Measurements from ENCODE around the gene GPC5.

The GPC5 gene

DNA sequence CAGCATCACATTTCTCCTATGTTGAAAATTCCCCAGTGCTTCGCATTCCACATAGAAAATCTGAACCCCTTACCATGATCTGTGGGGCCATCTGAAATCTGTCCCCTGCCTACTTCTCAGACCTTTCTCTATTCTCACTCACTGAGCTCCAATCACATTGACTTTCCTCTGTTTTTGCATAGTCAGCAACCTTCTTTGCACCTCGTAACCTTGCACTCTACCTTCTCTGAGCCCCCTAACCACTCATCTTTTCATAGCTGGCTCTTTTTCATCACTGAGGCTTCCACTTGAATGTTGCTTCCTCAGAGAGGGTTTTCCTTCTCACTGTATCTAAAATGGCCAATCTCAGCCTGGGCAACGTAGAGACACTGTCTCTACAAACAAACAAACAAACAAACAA, 286.3 kb downstream of the GPC5 start:
- Histone ChIP-seq H3K27ac (no peak overlapping the region), H3K4me3 (no peak overlapping the region)
- TF ChIP-seq, protein P1, sequence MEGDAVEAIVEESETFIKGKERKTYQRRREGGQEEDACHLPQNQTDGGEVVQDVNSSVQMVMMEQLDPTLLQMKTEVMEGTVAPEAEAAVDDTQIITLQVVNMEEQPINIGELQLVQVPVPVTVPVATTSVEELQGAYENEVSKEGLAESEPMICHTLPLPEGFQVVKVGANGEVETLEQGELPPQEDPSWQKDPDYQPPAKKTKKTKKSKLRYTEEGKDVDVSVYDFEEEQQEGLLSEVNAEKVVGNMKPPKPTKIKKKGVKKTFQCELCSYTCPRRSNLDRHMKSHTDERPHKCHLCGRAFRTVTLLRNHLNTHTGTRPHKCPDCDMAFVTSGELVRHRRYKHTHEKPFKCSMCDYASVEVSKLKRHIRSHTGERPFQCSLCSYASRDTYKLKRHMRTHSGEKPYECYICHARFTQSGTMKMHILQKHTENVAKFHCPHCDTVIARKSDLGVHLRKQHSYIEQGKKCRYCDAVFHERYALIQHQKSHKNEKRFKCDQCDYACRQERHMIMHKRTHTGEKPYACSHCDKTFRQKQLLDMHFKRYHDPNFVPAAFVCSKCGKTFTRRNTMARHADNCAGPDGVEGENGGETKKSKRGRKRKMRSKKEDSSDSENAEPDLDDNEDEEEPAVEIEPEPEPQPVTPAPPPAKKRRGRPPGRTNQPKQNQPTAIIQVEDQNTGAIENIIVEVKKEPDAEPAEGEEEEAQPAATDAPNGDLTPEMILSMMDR (IDR thresholded peaks at IDR 0.05), result no peak
- no peak for DNase-seq (ENCODE audit: low spot score)

DNA sequence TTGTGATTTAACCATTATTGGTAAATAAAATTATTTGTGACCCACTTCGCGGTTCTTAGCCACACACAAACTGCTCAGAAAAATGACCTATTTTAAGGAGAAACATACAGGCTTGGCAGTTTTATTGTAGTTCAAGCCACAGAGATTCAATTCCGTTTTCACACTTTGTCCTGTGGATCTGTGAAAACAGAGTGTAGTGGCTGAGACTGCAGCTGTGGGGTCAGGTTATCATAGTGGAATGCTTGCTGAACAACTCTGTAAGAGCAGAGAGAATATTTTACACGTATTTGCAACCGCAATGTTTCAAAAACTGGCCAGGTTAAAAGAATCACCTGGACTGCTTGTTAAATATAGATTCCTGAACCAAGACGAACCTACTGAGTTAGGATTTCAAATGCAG, 292.5 kb downstream of the GPC5 start:
- TF ChIP-seq, protein P1 (IDR thresholded peaks at IDR 0.05), result no peak
- DNase-seq (ENCODE audit: low spot score), result no peak
- Histone ChIP-seq H3K27ac (no peak overlapping the region), H3K4me3 (no peak overlapping the region)

DNA sequence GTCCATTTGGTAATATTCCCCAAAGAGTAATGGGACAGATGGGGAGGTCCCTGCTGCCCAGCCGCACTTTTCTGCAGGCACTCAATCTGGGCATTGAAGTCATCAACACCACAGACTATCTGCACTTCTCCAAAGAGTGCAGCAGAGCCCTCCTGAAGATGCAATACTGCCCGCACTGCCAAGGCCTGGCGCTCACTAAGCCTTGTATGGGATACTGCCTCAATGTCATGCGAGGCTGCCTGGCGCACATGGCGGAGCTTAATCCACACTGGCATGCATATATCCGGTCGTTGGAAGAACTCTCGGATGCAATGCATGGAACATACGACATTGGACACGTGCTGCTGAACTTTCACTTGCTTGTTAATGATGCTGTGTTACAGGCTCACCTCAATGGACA, 295.0 kb downstream of the GPC5 start:
- H3K27ac ChIP-seq, result no peak overlapping the region
- H3K4me3 ChIP-seq, result no peak overlapping the region
- no peak for DNase-seq (ENCODE audit: low spot score)
- TF ChIP-seq, protein P1 (IDR thresholded peaks at IDR 0.05), result no peak

DNA sequence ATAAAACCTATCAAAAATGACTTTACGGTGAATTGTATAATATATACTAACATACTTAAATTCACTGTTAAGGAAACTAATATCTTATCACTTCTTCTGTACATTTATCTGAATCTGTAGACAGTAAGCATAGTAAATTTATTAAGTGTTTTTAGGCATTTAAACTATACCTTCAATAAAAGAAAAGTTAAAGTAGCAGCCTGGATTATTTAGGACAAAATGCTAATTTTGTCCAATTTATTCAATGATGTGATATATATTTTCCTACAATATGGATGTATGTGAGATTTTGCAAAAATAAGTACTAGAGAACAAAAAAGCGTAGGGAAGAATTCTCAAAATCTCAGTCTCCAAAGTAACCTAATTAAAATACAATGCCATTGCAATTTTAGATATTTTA, 299.9 kb downstream of the GPC5 start:
- Histone ChIP-seq H3K4me3 (no peak overlapping the region), H3K27ac (no peak overlapping the region)
- DNase-seq (ENCODE audit: low spot score), result no peak
- TF ChIP-seq, protein P1 (IDR thresholded peaks at IDR 0.05), result no peak

DNA sequence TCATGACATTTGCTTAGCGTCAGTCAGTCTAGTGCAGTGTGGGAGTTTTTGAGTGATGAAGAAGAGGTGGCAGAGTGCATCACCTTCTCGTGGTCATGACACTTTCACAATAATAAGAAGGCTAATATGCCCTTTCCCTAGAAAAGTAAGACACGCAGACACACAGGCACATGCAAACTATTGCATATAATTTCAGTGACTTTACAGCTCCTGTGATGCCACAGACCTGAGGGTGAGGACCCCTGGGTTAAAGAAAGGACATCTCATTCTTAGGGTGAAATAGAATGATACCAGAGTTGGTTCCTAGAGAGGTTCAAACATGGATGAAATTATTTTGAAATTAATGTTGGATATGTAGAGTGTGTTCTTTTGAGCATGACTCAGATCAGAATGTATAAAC, 300.3 kb downstream of the GPC5 start:
- TF ChIP-seq, protein P1 (IDR thresholded peaks at IDR 0.05), result no peak
- DNase-seq (ENCODE audit: low spot score), result no peak
- no peak overlapping the region for H3K4me3 ChIP-seq
- H3K27ac ChIP-seq, result no peak overlapping the region

DNA sequence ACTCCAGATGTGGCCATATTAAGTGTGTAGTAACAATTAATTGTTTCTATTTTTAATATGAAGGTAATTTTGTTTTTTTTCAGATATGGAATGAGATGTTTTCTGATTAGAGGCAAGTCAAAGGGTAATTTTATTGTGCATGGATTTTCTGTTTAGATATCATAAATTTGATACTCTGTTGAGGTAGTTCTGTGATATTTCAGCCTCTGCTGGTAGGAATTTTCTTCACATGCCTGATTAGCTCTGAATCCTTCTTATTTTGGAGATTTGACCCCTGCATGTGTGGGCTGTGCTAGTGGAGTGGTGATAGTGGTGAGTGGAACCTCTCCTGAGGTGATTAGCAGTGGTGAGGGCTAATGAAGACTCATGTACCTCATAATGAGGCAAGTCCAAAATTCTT, 301.4 kb downstream of the GPC5 start:
- H3K4me3 ChIP-seq, result no peak overlapping the region
- no peak for DNase-seq (ENCODE audit: low spot score)
- TF ChIP-seq, protein P1 (IDR thresholded peaks at IDR 0.05), result no peak
- no peak overlapping the region for H3K27ac ChIP-seq

DNA sequence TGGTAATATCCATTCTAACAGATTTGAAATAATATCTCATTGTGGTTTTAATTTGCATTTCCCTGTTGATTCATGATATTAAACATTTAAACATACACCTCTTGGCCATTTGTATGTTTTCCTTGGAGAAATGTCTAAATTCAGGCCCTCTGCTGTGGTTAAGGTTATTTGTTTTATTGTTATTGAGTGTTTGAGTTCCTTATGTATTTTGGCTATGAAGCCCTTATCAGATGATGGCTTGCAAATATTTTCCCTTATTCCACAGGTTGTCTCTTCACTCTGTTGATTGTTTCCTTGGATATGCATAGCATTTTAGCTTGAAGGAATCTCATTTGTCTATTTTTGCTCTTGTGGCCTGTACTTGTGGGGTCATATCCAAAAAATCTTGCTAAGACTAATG, 303.6 kb downstream of the GPC5 start:
- no peak overlapping the region for H3K27ac ChIP-seq

More for the DNA sequence above, 303.6 kb downstream of the GPC5 start:
- TF ChIP-seq, protein P1 (IDR thresholded peaks at IDR 0.05), result no peak
- DNase-seq (ENCODE audit: low spot score), result no peak
- H3K4me3 ChIP-seq, result no peak overlapping the region
